Posterior vena cava (tissue), 2 donors: ENCODE data around the gene NDE1. TPM values are rescaled to one million over a fixed set of nuclear protein-coding genes. Genes with fewer than 3 reads are reported as not detected.
"Not testable (repeated sequence)": the region's sequence is repeated elsewhere in the genome, so short reads cannot be mapped to it uniquely, and the experiment has no call there.

Experiments used
- DNase-seq: peaks from one replicate; pipeline ENCODE4 v3.0.0-alpha.2; 2020; ENCODE audit warnings: low spot score
- intact Hi-C, 2 donors: fragments of 100-400 bp; cut with DNase I; formaldehyde crosslinking; loops; one replicate each; pipeline versions ENCODE4 v1.14.1 to v1.14.2; 2022 to 2023
- total RNA-seq, 2 donors: library from RNA; stranded (reverse); fragmentation: NEBNext Ultra II Directional; extraction: Animal tissue kit (Norgen Biotek cat#: 25700); gene quantifications; one replicate each; pipeline ENCODE4 v1.2.1, GENCODE V29; 2021
- donor health status: DM: yes; HTN: yes; CAD: no.
- donor health status: DM: yes; HTN: yes; CAD: no.

The NDE1 gene
- total RNA-seq, 2 donors from 2014 or later: 32.3 to 38.1 TPM

- intact Hi-C loops: no loop called here
- no peak for DNase-seq
These were observed 2.6 kb upstream of the NDE1 start for GRCh38 chr16:15647294-15648014.

GRCh38 chr16:15648135-15648730, 1.8 kb upstream of the NDE1 start:
- no peak for DNase-seq
- intact Hi-C loops: no loop called here

- intact Hi-C loops: not testable (repeated sequence)
These were observed 734 bp upstream of the NDE1 start for GRCh38 chr16:15649311-15649710.

GRCh38 chr16:15649727-15650018, 372 bp upstream of the NDE1 start:
- intact Hi-C loops: no loop called here
- DNase-seq: no peak

More at GRCh38 chr16:15649311-15649710, 734 bp upstream of the NDE1 start:
- not testable (repeated sequence) for DNase-seq

GRCh38 chr16:15650698-15651171, 690 bp downstream of the NDE1 start:
- DNase-seq: peak; percentile 82
- intact Hi-C loops: no loop called here

- DNase-seq: no peak
- intact Hi-C loops: no loop called here
These were observed 2.4 kb downstream of the NDE1 start for GRCh38 chr16:15652293-15653001.

GRCh38 chr16:15653227-15653626, 3.2 kb downstream of the NDE1 start:
- DNase-seq: no peak
- intact Hi-C loops: no loop called here

- no peak for DNase-seq
- intact Hi-C loops: no loop called here
These were observed 4.5 kb downstream of the NDE1 start for GRCh38 chr16:15654591-15654990.

- intact Hi-C loops, DNase-seq: not testable (repeated sequence)
These were observed 5.5 kb downstream of the NDE1 start for GRCh38 chr16:15655561-15655960.

- DNase-seq: no peak
- intact Hi-C loops: no loop called here
These were observed 8.1 kb downstream of the NDE1 start for GRCh38 chr16:15658149-15658548.

GRCh38 chr16:15658556-15658955, 8.5 kb downstream of the NDE1 start:
- DNase-seq: no peak
- intact Hi-C loops: no loop called here

GRCh38 chr16:15660203-15660601, 10.2 kb downstream of the NDE1 start:
- no peak for DNase-seq
- intact Hi-C loops: no loop called here

GRCh38 chr16:15665107-15665506, 15.1 kb downstream of the NDE1 start:
- intact Hi-C loops: no loop called here
- no peak for DNase-seq

- no peak for DNase-seq
- intact Hi-C loops: no loop called here
These were observed 17.2 kb downstream of the NDE1 start for GRCh38 chr16:15667091-15667742.

GRCh38 chr16:15671530-15672117, 21.6 kb downstream of the NDE1 start:
- intact Hi-C loops: no loop called here
- no peak for DNase-seq

- DNase-seq, intact Hi-C loops: not testable (repeated sequence)
These were observed 22.1 kb downstream of the NDE1 start for GRCh38 chr16:15672127-15672513.

GRCh38 chr16:15672514-15673167, 22.6 kb downstream of the NDE1 start:
- DNase-seq: peak; percentile 97
- intact Hi-C loops: no loop called here

- DNase-seq: no peak
- intact Hi-C loops: no loop called here
These were observed 24.5 kb downstream of the NDE1 start for GRCh38 chr16:15674571-15674970.

- intact Hi-C loops: no loop called here
- DNase-seq: no peak
These were observed 26.5 kb downstream of the NDE1 start for GRCh38 chr16:15676506-15676905.
